ENCODE data around the gene PCAT7. TPM values are rescaled to one million over a fixed set of nuclear protein-coding genes. Genes with fewer than 3 reads are reported as not detected.
"Not testable (repeated sequence)": the region's sequence is repeated elsewhere in the genome, so short reads cannot be mapped to it uniquely, and the experiment has no call there.

PCAT7 gene
- total RNA-seq, 1 experiment from 2014 or later = 11.6 TPM

DNA sequence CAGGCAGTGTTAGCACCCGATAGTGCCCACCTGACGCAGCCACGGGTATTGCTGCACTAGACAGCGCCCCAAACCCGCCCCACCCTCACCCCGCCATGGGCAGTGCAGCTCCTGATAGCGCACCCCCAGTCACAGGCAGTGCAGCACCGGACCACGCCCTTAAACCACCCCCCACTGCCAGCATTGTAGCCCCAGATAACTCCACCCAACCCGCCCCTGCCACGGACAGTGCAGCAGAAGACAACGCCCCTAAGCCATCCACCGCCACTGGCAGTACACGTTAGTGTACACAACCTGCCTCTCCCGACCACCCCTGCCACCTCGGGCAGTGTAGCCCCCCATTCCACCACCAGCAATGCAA is 825 bp upstream of the PCAT7 start:
- no peak for DNase-seq (ENCODE audit: low spot score)
- in situ Hi-C loops (cut with HindIII; ENCODE audit: low sequenced_read_pairs) = no loop called here

DNA sequence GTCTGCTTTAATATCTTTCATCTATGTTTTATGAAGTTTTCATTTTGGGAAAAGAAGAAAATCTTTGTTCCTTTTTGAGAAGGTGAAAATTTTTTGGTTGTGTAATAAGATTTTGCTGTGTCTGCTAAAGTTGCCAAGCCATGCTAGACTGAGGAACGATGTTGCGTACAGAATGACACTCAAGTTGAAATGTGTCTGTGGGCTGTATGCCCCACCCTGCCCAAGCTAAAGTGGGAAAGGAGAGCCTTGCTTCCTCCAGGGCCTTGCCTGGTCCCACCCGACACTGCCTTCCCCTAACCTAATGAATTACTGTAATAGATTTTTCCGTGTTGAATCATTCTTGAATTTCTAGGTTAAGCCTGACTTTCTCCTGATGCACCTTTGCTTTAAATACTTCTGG is 2.5 kb downstream of the PCAT7 start:
- DNase-seq (ENCODE audit: low spot score) = no peak
- in situ Hi-C loops (cut with HindIII; ENCODE audit: low sequenced_read_pairs) = no loop called here

DNA sequence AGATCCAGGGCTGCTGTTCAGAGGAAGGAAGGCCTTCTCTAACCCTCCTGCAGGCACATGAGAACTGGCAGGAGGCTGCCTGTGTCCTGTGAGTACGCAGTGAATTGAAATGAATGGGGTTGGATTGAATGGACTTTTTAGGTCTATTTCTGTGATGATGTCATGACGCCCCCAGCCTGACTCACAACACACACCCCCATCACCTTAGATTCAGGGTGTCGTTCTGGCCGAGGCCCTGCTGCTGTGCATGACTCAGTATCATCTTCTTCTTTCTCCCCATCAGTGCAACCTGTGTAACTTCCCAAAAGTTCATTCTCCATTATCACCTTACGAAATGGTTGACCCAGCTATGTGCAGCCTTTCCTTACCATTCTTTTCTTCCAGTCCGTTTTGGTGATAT is 5.4 kb downstream of the PCAT7 start:
- DNase-seq (ENCODE audit: low spot score) = no peak
- in situ Hi-C loops (cut with HindIII; ENCODE audit: low sequenced_read_pairs) = no loop called here

DNA sequence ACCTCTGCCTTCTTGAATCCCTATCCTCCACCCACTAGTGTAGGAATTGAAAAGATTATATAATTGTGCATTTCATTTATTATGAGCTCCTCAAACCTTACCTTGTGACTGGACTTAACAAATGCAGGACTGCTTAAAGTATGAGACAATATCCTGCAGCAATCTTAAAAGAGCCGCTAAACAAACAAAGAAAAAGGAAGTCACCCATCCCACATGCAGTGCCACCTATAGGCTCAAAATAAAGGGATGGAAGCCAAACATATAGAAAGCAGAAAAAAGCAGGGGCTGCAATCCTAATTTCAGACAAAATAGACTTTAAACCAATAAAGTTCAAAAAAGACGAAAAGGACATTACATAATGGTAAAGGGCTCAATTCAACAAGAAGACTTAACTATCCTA is 8.7 kb downstream of the PCAT7 start:
- in situ Hi-C loops (cut with HindIII; ENCODE audit: low sequenced_read_pairs) = no loop called here
- DNase-seq (ENCODE audit: low spot score) = no peak

DNA sequence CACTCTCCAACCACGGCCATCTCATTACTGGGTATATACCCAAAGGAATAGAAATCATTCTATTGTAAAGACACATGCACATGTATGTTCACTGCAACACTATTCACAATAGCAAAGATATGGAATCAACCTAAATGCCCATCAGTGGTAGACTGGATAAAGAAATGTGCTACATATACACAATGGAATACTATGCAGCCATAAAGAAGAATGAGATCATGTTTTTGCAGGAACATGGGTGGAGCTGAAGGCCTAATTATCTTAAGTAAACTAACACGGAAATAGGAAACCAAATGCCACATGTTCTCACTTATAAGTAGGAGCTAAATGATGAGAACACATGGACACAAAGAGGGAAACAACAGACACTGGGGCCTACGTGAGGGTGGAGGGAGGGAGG is 9.4 kb downstream of the PCAT7 start:
- DNase-seq (ENCODE audit: low spot score); in situ Hi-C loops (cut with HindIII; ENCODE audit: low sequenced_read_pairs): not testable (repeated sequence)

DNA sequence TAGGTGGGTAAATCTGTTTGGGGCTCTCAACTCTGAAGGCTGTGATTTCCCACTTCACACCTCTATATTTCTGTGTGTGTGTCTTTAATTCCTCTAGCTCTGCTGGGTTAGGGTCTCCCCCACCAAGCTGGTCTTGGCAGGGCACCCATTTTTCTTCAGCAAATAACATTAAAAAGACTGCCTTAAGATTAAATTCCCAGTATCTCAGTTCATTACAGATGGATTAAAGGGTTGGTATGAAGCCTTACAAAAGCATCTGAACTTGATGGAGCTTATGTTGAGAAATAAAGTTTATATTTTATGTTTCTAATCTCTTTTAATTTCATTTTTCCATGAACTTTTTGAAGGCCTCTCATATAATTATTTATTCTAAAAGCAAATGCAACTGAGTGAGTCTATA is 11.7 kb downstream of the PCAT7 start:
- in situ Hi-C loops (cut with HindIII; ENCODE audit: low sequenced_read_pairs) = no loop called here
- no peak for DNase-seq (ENCODE audit: low spot score)

DNA sequence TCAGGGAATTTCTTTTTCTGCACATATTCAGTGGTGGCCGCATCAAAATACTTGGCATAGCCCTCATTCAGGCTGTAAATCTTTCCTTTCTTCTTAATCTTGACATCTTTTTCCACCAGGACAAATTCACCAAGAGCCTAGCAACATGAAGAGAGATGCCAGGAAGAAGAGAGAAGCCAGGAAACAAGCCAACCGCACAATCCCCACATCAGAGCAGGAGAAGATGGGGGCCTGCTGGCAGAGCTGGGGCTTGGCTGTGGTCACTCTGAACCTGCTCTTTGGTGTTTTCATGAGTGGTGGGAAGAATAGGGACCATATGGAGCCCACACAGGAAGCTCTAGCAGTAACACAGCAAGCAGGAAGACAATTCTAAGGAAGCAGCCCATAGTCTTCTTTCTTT is 12.4 kb downstream of the PCAT7 start:
- in situ Hi-C loops (cut with HindIII; ENCODE audit: low sequenced_read_pairs) = no loop called here
- no peak for DNase-seq (ENCODE audit: low spot score)

DNA sequence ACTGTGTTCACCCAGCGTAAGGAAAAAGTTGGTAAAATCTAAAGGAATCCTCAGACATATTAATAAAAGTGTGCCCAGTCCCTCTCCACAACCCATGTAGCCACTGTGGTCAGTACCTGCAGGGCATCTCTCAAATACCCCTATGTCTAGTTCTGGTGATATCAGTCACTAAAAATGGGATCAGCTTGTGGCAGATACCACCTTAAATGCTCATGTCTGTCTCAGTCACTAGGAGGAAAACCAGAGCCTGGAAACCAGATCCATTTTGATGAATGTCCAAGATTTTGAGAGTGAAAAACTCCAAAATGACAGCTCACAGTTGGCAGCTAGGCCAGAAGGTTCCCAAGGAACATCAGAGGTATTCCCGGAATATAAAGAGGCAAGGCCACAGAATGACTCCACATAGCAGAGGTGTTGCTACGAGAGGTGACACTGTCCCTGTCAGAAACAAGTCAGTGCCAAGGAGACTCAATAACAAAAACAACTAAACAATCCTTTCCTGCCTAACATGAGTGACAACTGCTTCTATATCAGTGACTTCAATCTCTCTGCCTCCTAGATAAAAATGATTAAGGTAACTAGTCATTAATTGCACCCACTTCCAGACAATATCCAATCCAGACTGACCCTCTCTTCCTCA is 13.5 kb downstream of the PCAT7 start:
- no peak for DNase-seq (ENCODE audit: low spot score)

DNA sequence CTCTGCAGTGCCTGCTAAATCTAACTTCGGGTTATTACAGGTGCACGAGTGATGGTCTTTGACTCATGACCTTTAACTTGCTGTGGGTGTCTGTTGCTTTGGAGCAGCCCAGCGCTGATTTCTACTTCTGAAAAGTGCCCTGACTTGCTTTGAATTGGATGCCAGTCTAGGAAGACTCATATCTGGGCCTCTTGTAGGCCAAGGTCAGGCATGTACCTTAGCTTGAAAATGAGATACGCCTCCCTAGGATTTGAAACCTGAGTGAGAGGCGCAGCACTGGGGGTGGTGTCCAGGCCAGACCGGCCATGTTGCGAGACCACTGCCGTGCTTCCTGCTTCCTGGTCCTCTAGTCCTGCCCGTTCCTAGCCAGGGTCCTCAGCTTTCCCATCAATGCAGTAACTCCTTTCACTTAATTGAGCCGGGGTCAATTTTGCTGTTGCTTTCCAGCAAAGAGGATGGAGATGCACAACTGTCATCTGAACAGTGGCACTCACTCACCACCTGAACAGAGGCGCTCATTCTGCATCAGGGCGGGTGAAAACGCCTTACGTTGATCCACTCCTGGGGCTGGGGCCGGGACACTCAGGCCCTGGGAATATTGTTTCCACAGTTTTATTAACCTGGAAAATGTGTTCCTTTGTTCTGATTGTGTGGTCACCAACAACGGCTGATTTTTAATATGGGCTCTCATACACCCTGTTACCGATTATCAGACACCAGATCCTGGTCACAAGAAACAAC is 14.3 kb downstream of the PCAT7 start:
- in situ Hi-C loops (cut with HindIII; ENCODE audit: low sequenced_read_pairs) = no loop called here
- DNase-seq (ENCODE audit: low spot score) = no peak

More for the DNA sequence above, 13.5 kb downstream of the PCAT7 start:
- in situ Hi-C loops (cut with HindIII; ENCODE audit: low sequenced_read_pairs) = no loop called here

DNA sequence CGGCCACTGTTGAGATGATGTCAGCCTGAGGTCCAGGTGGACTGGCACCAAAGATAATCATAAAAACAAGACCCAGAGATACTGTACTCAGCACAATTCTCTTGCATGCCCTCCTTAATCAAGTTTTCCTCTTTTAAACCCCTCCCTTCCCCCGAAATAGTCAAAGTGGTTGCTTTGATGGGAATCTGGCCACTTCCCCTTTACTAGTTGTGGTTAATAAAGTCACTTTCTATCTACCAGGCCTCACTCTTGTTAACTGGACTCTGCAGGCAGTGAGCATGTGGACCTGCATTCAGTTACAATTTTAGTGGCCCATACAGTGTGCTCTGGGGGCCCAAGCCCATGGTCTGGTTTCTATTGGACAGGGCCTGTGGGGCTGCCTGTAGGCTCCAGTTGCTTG is 21.2 kb downstream of the PCAT7 start:
- no peak for DNase-seq (ENCODE audit: low spot score)
- in situ Hi-C loops (cut with HindIII; ENCODE audit: low sequenced_read_pairs) = no loop called here

DNA sequence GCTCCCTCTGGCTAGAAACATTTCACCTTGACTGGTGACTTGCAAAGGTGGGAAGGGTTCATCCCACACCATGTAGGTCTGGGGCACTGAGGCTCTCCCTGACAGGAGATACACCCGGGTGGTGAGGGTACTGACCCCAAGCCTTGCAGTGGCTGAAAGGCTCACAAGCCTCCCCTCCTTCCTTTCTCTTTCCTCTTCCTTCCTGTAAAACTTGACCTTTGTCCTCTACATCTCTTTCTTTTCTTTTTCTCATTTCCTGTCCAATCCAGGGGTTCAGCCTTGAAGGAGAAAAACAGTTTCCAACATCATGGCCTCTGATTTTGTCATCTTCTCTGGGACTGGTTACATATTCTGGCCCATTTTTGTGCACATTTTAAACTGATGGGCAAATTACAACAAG is 22.2 kb downstream of the PCAT7 start:
- no peak for DNase-seq (ENCODE audit: low spot score)
- in situ Hi-C loops (cut with HindIII; ENCODE audit: low sequenced_read_pairs) = no loop called here

DNA sequence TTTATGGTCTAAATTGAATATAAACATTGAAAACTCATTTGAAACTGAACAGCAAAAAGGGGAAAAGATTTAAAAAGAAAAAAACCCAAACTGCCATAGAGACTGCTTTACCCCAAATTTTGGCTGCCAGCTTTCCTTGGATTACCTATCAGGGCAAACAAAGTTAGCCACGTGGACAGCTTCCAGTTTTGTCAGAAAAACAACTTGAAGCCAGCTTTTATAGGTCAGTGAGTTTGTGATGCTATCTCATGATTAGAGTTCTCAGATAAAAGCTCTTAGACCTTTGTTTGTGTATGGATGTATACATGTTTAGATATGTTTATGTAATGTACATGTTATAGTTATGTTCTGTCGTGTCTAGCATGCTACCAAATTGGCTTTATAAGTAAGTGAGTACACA is 22.7 kb downstream of the PCAT7 start:
- DNase-seq (ENCODE audit: low spot score) = no peak
- in situ Hi-C loops (cut with HindIII; ENCODE audit: low sequenced_read_pairs) = no loop called here

DNA sequence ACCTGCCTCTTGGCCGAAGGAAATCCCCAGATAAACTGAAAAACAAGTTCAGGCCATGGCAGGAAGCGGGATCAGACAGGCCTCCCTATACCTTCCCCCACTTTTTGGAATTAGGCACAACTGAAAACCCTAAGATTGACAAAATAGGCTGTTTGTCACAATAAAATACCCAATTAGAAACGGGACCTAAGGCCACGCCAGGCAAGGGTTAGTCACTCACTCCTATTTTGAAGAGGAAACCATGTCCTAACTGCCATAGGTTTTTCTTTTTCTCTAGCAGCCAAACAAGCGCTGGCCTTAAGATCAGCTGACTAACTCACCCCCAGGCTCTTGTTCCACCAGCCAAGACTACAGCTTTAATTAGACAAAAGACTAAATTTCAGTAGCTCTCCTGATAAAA is 26.8 kb downstream of the PCAT7 start:
- in situ Hi-C loops (cut with HindIII; ENCODE audit: low sequenced_read_pairs) = no loop called here

DNA sequence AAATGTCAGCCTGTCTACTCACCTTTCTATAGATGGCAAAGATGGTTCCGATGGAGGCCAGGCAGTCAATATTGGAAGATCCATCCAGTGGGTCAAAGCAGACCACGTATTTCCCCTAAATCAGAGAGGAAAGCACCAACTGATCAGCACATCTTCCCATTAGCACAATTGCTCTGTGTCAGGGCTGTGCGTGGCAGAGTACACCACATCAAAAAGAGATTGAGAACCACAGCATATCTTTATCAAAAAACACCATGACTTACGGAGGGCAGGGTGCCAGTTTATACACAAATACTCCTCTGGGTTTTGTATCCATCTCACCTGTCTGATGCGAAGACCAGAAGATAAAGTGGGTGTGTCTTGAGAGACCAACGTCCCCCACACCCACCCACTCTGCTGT is 29.7 kb downstream of the PCAT7 start:
- in situ Hi-C loops (cut with HindIII; ENCODE audit: low sequenced_read_pairs) = no loop called here
- no peak for DNase-seq (ENCODE audit: low spot score)

More for the DNA sequence above, 26.8 kb downstream of the PCAT7 start:
- no peak for DNase-seq (ENCODE audit: low spot score)

DNA sequence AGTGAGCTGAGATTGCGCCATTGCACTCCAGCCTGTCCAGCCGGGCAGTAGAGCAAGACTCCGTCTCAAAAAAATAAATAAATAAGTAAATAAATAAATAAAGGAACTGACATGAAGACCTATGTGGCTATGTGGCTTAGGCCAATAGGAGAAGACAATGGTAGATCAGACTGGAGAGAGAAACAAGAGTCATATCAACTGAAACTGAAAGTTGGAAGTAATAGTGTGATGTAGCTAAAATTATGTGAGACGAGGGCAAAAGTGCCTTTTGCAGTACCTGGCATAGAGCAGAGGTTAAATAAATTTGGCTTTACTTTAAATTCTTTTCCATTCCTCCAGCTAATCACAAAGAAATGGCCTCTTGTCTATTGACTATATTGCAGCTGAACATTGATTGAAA is 31.4 kb downstream of the PCAT7 start:
- in situ Hi-C loops (cut with HindIII; ENCODE audit: low sequenced_read_pairs) = no loop called here
- no peak for DNase-seq (ENCODE audit: low spot score)

DNA sequence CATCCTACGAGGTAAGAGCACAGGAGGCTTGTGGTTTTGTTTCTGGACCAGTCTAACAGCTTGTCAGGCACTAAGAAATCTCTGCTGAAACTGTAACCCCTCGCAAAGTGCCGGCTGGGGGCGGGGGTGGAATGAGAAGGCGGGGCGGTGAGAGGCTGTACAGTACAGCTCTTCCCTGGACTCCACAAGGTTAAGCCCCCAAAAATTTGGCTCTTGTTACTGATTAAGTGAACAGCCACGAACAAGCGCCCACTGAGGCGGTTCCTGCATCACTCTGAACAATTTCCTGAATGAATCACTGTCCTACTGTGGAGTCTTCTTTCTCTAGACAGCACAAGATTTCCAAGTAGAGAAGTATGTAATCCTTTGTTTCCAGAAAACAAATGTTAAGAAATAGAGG is 31.9 kb downstream of the PCAT7 start:
- in situ Hi-C loops (cut with HindIII; ENCODE audit: low sequenced_read_pairs) = no loop called here
- no peak for DNase-seq (ENCODE audit: low spot score)

DNA sequence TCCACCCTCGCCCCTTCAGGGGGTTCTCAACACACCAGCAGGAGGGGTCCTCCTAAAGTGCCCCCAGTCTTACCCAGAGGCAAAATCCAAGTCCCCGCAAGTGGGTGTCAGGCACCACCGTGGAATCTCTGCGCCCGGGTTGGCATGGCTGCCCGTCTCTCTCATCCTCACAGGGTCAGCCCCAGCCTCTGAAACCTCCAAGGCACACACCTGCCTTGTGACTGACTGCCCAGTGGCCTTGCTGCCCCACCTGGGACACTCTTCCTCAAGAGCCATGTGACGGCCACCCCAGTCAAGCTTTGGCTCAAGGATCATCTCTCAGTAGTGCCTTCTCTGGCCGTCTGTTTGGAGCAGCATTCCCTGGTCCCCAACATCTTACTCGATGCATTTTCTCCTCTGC is 33.8 kb downstream of the PCAT7 start:
- DNase-seq (ENCODE audit: low spot score) = no peak
- in situ Hi-C loops (cut with HindIII; ENCODE audit: low sequenced_read_pairs) = no loop called here

DNA sequence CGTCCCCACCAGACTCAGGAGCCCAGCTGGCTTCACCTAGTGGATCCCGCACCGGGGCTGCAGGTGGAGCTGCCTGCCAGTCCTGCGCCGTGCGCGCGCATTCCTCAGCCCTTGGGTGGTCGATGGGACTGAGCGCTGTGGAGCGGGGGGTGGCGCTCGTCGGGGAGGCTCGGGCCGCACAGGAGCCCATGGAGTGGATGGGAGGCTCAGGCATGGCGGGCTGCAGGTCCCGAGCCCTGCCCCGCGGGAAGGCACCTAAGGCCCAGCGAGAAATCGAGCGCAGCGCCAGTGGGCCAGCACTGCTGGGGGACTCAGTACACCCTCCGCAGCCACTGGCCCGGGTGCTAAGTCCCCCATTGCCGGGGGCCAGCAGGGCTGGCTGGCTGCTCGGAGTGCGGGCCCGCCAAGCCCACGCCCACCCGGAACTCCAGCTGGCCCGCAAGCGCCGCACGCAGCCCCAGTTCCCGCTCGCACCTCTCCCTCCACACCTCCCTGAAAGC is 36.2 kb downstream of the PCAT7 start:
- in situ Hi-C loops (cut with HindIII; ENCODE audit: low sequenced_read_pairs); DNase-seq (ENCODE audit: low spot score): not testable (repeated sequence)

DNA sequence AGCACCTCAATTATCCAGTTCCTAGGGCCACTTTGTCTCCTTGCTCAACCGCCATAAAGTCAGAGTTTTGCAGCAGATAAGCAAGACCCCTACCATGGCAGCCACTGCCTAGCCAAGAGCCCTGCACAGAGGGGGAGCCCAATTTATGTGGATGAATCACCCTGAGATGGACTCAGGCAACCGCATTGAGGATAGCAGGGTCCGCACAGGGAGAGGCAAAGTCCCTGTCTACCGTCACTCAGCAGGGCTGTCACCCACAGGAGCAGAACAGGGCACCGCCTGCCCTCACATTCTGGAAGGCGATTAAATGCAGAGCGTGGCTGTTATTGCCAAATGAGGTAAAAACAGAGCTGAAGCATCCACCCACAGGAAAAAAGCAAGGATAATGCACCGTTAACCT is 37.0 kb downstream of the PCAT7 start:
- no peak for DNase-seq (ENCODE audit: low spot score)

DNA sequence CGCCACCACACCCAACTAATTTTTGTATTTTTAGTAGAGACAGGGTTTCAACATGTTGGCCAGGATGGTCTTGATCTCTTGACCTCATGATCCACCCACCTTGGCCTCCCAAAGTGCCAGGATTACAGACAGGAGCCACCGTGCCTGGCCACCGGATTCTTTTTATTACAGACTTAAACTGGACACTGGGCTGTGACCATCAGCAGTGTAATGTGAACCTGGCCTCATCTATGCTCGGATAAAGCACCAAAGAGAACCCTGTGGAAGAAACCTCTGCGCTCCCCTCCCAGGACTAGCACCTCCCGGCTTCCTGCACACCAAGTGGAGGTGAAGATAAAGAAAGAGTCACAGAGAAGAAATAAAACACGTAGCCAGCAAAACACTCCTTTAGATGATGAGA is 37.8 kb downstream of the PCAT7 start:
- in situ Hi-C loops (cut with HindIII; ENCODE audit: low sequenced_read_pairs); DNase-seq (ENCODE audit: low spot score): not testable (repeated sequence)

More for the DNA sequence above, 37.0 kb downstream of the PCAT7 start:
- in situ Hi-C loops (cut with HindIII; ENCODE audit: low sequenced_read_pairs) = no loop called here
